ENCODE results near the gene OR51B5. TPM values are rescaled to one million over a fixed set of nuclear protein-coding genes. Genes with fewer than 3 reads are reported as not detected.

The OR51B5 gene
- total and polyA plus RNA-seq, 2 donors (not counting 1 experiment from before 2014, with no cell fraction given), result 0.67 TPM; not detected in 1

GRCh38 chr11:5304046-5304445 is 39.3 kb downstream of the OR51B5 start:
- H3K4me3 Mint-ChIP-seq, result no peak overlapping the region
- H3K27ac Mint-ChIP-seq, result no peak overlapping the region
- no peaks in the 10 kb centered on the region for H3K9me3 Mint-ChIP-seq (ENCODE audit: insufficient read depth)
- ChIA-PET POLR2A (no interaction called here), CTCF (no interaction called here)
- no peaks in the 10 kb centered on the region for H3K79me2 ChIP-seq (ENCODE audit: control insufficient read depth, insufficient read depth, low read length)
- H3K27ac ChIP-seq (ENCODE audit: low read length in 2 of 2), result no peak overlapping the region
- H3K27me3 Mint-ChIP-seq, result peaks cover 15% of the 10 kb centered on the region
- H3K9me3 ChIP-seq (ENCODE audit: control extremely low read depth in 1 of 3, control insufficient read depth in 2 of 3, insufficient read depth in 1 of 3, low read length in 2 of 3), result no peaks in the 10 kb centered on the region
- H3K27me3 ChIP-seq (replicated peaks in 1 of 4; ENCODE audit: control extremely low read depth in 1 of 4, control insufficient read depth in 3 of 4, insufficient read depth in 4 of 4, low read length in 3 of 4), result no peaks in the 10 kb centered on the region
- no peaks in the 10 kb centered on the region for H3K4me1 ChIP-seq (ENCODE audit: control insufficient read depth in 2 of 2, insufficient read depth in 2 of 2, low read length in 2 of 2)
- no peak for TF ChIP-seq CTCF (IDR thresholded peaks at IDR 0.05)
- TF ChIP-seq EZH2 (IDR thresholded peaks at IDR 0.05; ENCODE audit: borderline replicate concordance, insufficient read depth, low read depth, low read length, poor library complexity, severe bottlenecking), result no peak
- intact Hi-C loops (cut with micrococcal nuclease), result no loop called here
- no CpG with 5 or more reads among the region's 1 CpG for WGBS (ENCODE audit: insufficient coverage)
- H3K36me3 ChIP-seq (replicated peaks in 1 of 2; ENCODE audit: control extremely low read depth in 1 of 2, control insufficient read depth in 1 of 2, extremely low read depth in 1 of 2, insufficient read depth in 2 of 2, low read length in 1 of 2), result no peaks in the 10 kb centered on the region
- H2AFZ ChIP-seq (ENCODE audit: insufficient read depth, low read depth, low read length, poor library complexity, severe bottlenecking), result no peak overlapping the region
- no peak for DNase-seq
- H3K4me3 ChIP-seq (ENCODE audit: control extremely low read depth in 1 of 5, extremely low read depth in 1 of 5, insufficient read depth in 1 of 5, low read depth in 2 of 5, low read length in 4 of 5), result no peak overlapping the region
- no peak overlapping the region for H3K9ac ChIP-seq (ENCODE audit: low read length)
- no peaks in the 10 kb centered on the region for H3K4me1 Mint-ChIP-seq
- ATAC-seq (ENCODE audit: low read depth), result no peak
- no peak overlapping the region for H3K4me2 ChIP-seq (replicated peaks; ENCODE audit: low read depth, low read length, poor library complexity, severe bottlenecking)
- no peaks in the 10 kb centered on the region for H4K20me1 ChIP-seq (ENCODE audit: control insufficient read depth, insufficient read depth, low read length, poor library complexity, severe bottlenecking)

GRCh38 chr11:5303626-5304025 is 39.7 kb downstream of the OR51B5 start:
- TF ChIP-seq EZH2 (IDR thresholded peaks at IDR 0.05; ENCODE audit: borderline replicate concordance, insufficient read depth, low read depth, low read length, poor library complexity, severe bottlenecking) (no peak), CTCF (IDR thresholded peaks at IDR 0.05) (no peak)
- intact Hi-C loops (cut with micrococcal nuclease), result no loop called here
- no peaks in the 10 kb centered on the region for H4K20me1 ChIP-seq (ENCODE audit: control insufficient read depth, insufficient read depth, low read length, poor library complexity, severe bottlenecking)
- no peaks in the 10 kb centered on the region for H3K27me3 ChIP-seq (replicated peaks in 1 of 4; ENCODE audit: control extremely low read depth in 1 of 4, control insufficient read depth in 3 of 4, insufficient read depth in 4 of 4, low read length in 3 of 4)
- ATAC-seq (ENCODE audit: low read depth) (no peak), DNase-seq (no peak)
- no peaks in the 10 kb centered on the region for H3K9me3 ChIP-seq (ENCODE audit: control extremely low read depth in 1 of 3, control insufficient read depth in 2 of 3, insufficient read depth in 1 of 3, low read length in 2 of 3)
- H3K79me2 ChIP-seq (ENCODE audit: control insufficient read depth, insufficient read depth, low read length), result no peaks in the 10 kb centered on the region
- H3K9me3 Mint-ChIP-seq (ENCODE audit: insufficient read depth), result no peaks in the 10 kb centered on the region
- ChIA-PET CTCF (no interaction called here), POLR2A (no interaction called here)
- no CpG with 5 or more reads among the region's 5 CpGs for WGBS (ENCODE audit: insufficient coverage)
- no peaks in the 10 kb centered on the region for H3K36me3 ChIP-seq (replicated peaks in 1 of 2; ENCODE audit: control extremely low read depth in 1 of 2, control insufficient read depth in 1 of 2, extremely low read depth in 1 of 2, insufficient read depth in 2 of 2, low read length in 1 of 2)
- H3K27me3 Mint-ChIP-seq, result peaks cover 17% of the 10 kb centered on the region
- no peak overlapping the region for H3K4me3 Mint-ChIP-seq
- no peak overlapping the region for H3K27ac ChIP-seq (ENCODE audit: low read length in 2 of 2)
- H3K4me2 ChIP-seq (replicated peaks; ENCODE audit: low read depth, low read length, poor library complexity, severe bottlenecking), result no peak overlapping the region
- no peaks in the 10 kb centered on the region for H3K4me1 ChIP-seq (ENCODE audit: control insufficient read depth in 2 of 2, insufficient read depth in 2 of 2, low read length in 2 of 2)
- H3K9ac ChIP-seq (ENCODE audit: low read length), result no peak overlapping the region
- H3K4me3 ChIP-seq (ENCODE audit: control extremely low read depth in 1 of 5, extremely low read depth in 1 of 5, insufficient read depth in 1 of 5, low read depth in 2 of 5, low read length in 4 of 5), result no peak overlapping the region
- H3K27ac Mint-ChIP-seq, result no peak overlapping the region
- no peaks in the 10 kb centered on the region for H3K4me1 Mint-ChIP-seq
- no peak overlapping the region for H2AFZ ChIP-seq (ENCODE audit: insufficient read depth, low read depth, low read length, poor library complexity, severe bottlenecking)
